K562 (cell line): ENCODE results near the gene C11orf54. TPM values are rescaled to one million over a fixed set of nuclear protein-coding genes. Genes with fewer than 3 reads are reported as not detected.

Source experiments
- ATAC-seq: fragments of 200-7000 bp; cut with Tn5 transposase; 3 replicates; pipeline ENCODE4 v1.9.1; 2020; ENCODE audit warnings: moderate library complexity
- BruUV-seq: library from RNA; stranded (reverse); fragments of 400-500 nt; replicated peaks from 2 replicates; lab custom pipeline; 2021; lab: Mats Ljungman, UMichigan
- CTCF ChIA-PET: fragments of 300-600 bp; formaldehyde crosslinking; extraction: SDS; loops from one replicate; lab custom pipeline; 2021; ENCODE audit warnings: low intra/inter-chr PET ratio; lab: Yijun Ruan, JAX
- POLR2A ChIA-PET: fragments of 300-600, 350-650 bp; sonication (Branson Sonifier 250); formaldehyde crosslinking; extraction: SDS; loops from one replicate; lab custom pipeline; 2021; ENCODE audit warnings: antibody characterized with exemption, inconsistent platforms; lab: Yijun Ruan, JAX
- DNase-seq, 4 experiments: peaks; one replicate each; pipeline versions ENCODE4 v3.0.0 to v3.0.0-alpha.2; 2011 to 2018; ENCODE audit warnings: low spot score in 3 of 4, mixed read lengths in 3 of 4; ENCODE audit errors: extremely low read depth in 1 of 4
- FAIRE-seq: peaks from 2 replicates; lab custom pipeline; 2011; peaks lifted over from hg19 to GRCh38; lab: Jason Lieb, UNC
- H2AFZ ChIP-seq: 2 replicates; pipeline ENCODE4 v1.6.0; 2011; ENCODE audit warnings: low read depth, low read length, control low read depth, inconsistent platforms
- H3K27ac ChIP-seq: fragments of 200-600 bp; 3 replicates; pipeline ENCODE4 v1.8.0; 2011; ENCODE audit warnings: low read depth, mild to moderate bottlenecking, control low read depth, inconsistent platforms, low read length, moderate library complexity, mixed read lengths; ENCODE audit errors: extremely low read depth
- H3K27me3 ChIP-seq, 2 experiments: fragments of 300-600 bp in 1 of 2; 2 replicates in 1 of 2; 3 replicates in 1 of 2; pipeline versions ENCODE4 v1.6.0 to v1.8.0; 2011; ENCODE audit warnings: inconsistent platforms in 2 of 2, low read length in 2 of 2, mild to moderate bottlenecking in 1 of 2, mixed read lengths in 1 of 2, moderate library complexity in 1 of 2; ENCODE audit not compliant: control insufficient read depth in 2 of 2, insufficient read depth in 2 of 2
- H3K36me3 ChIP-seq: fragments of 300-600 bp; 3 replicates; pipeline ENCODE4 v1.8.0; 2011; ENCODE audit warnings: mild to moderate bottlenecking, low read length, inconsistent platforms; ENCODE audit not compliant: control insufficient read depth, insufficient read depth
- H3K4me1 ChIP-seq, 2 experiments: fragments of 200-600 bp in 1 of 2; replicated peaks in 1 of 2; 2 replicates in 1 of 2; 3 replicates in 1 of 2; pipeline versions ENCODE4 v1.5.1 to v1.8.0; 2011; ENCODE audit warnings: inconsistent platforms in 2 of 2, low read length in 2 of 2, mild to moderate bottlenecking in 1 of 2, mixed read lengths in 1 of 2, moderate library complexity in 1 of 2; ENCODE audit not compliant: control insufficient read depth in 2 of 2, insufficient read depth in 2 of 2
- H3K4me2 ChIP-seq: 2 replicates; pipeline ENCODE4 v1.6.1; 2011; ENCODE audit warnings: low read length, control low read depth, inconsistent platforms, mixed read lengths; ENCODE audit not compliant: insufficient read depth
- H3K4me3 ChIP-seq: fragments of 200-600 bp; sonication (generic), shearing (Covaris generic); 2 replicates; pipeline ENCODE4 v1.5.1; 2016; ENCODE audit warnings: control low read depth, inconsistent platforms
- H3K79me2 ChIP-seq: fragments of 200-600 bp; 3 replicates; pipeline ENCODE4 v1.8.0; 2011; ENCODE audit warnings: low read length, inconsistent platforms; ENCODE audit not compliant: control insufficient read depth, insufficient read depth
- H3K9ac ChIP-seq, 2 experiments: 2 replicates each; pipeline versions ENCODE4 v1.6.0 to v1.6.1; 2011; ENCODE audit warnings: low read depth in 2 of 2, low read length in 2 of 2, control low read depth in 1 of 2, inconsistent platforms in 1 of 2, mild to moderate bottlenecking in 1 of 2, mixed read lengths in 1 of 2; ENCODE audit not compliant: insufficient read depth in 1 of 2
- H3K9me1 ChIP-seq: one replicate; pipeline ENCODE4 v1.6.0; 2011; ENCODE audit warnings: inconsistent platforms, mild to moderate bottlenecking, low read length, moderate library complexity; ENCODE audit not compliant: control insufficient read depth, insufficient read depth
- H3K9me3 ChIP-seq: replicated peaks from 2 replicates; pipeline ENCODE4 v1.5.1; 2011; ENCODE audit warnings: low read depth, low read length, inconsistent platforms; ENCODE audit not compliant: control insufficient read depth, insufficient read depth
- H4K20me1 ChIP-seq: replicated peaks from 2 replicates; pipeline ENCODE4 v1.6.1; 2011; ENCODE audit warnings: low read length, inconsistent platforms, mixed read lengths; ENCODE audit not compliant: control insufficient read depth, insufficient read depth
- FOXJ3 ChIP-seq: sonication (generic); formaldehyde crosslinking; IDR thresholded peaks from 2 replicates; pipeline ENCODE4 v1.4.0; 2020; ENCODE audit warnings: mild to moderate bottlenecking, missing genetic modification reagents
- MAFG ChIP-seq: fragments of 450-650 bp; conservative IDR thresholded peaks from 2 replicates; pipeline ENCODE4 v1.6.1; 2016; ENCODE audit warnings: missing genetic modification characterization, missing compliant biosample characterization
- MAFK ChIP-seq: IDR thresholded peaks from 2 replicates; pipeline ENCODE4 v1.6.1; 2011; ENCODE audit warnings: low read length, improper control_type of control experiment
- SMARCE1 ChIP-seq: fragments of 450-650 bp; IDR thresholded peaks from 2 replicates; pipeline ENCODE4 v1.7.1; 2016; ENCODE audit warnings: mild to moderate bottlenecking
- ZNF134 ChIP-seq: fragments of 250-450 bp; sonication (Bioruptor Pico); conservative IDR thresholded peaks from 2 replicates; pipeline ENCODE4 v1.4.0; 2020
- WGBS: fragments of 100-300 bp; shearing (Covaris generic); methylation state at CpG from one replicate; pipeline ENCODE4 v1.1.6; 2016; ENCODE audit warnings: low coverage, mixed read lengths; ENCODE audit not compliant: insufficient coverage; ENCODE audit errors: missing lambda C conversion rate; 5-methylcytosine and 5-hydroxymethylcytosine counted together
- in situ Hi-C: fragments of 300-500 bp; cut with MboI; formaldehyde crosslinking; loops from 4 replicates; pipeline ENCODE4 v1.15.0; 2018; ENCODE audit warnings: inconsistent platforms, mixed read lengths
- intact Hi-C: fragments of 100-400 bp; cut with micrococcal nuclease; formaldehyde crosslinking; loops from 2 replicates; pipeline ENCODE4 v1.14.2; 2022
- polyA plus RNA-seq, 8 experiments: library from polyadenylated mRNA; depleted of rRNA in 4 of 8; stranded (reverse) in 5 of 8; unstranded in 3 of 8; fragments of >200 nt; fragmentation: Nextera tagmentation in 2 of 8; fragmentation: Illumina TruSeq in 1 of 8; extraction: Ambion mirVana in 2 of 8; extraction: Trizol in 1 of 8; gene quantifications; 2 replicates each; pipeline versions ENCODE4 v1.2.1 to v1.2.3, GENCODE V29; 2011 to 2014; ENCODE audit warnings: inconsistent platforms in 1 of 8, missing spikeins in 1 of 8
- total RNA-seq, 7 experiments: library from RNA; depleted of rRNA in 6 of 7; stranded (reverse); fragments of >200 nt in 6 of 7; fragmentation: Illumina TruSeq in 2 of 7; extraction: Trizol in 2 of 7; gene quantifications; 2 replicates each; pipeline versions ENCODE4 v1.2.1 to v1.2.3, GENCODE V29; 2011 to 2021; ENCODE audit warnings: low replicate concordance in 1 of 7
- TF ChIP-seq, protein P1 (sequence below): sonication (generic); formaldehyde crosslinking; IDR thresholded peaks from 2 replicates; pipeline ENCODE4 v1.8.0; 2022; ENCODE audit warnings: mild to moderate bottlenecking, low read depth, missing genetic modification reagents
- TF ChIP-seq, protein P2 (sequence below): sonication (generic); formaldehyde crosslinking; IDR thresholded peaks from 2 replicates; pipeline ENCODE4 v1.8.1; 2023; ENCODE audit warnings: mild to moderate bottlenecking, missing genetic modification reagents

C11orf54 gene
- total and polyA plus RNA-seq, 9 of the 15 experiments (the other 6 are each of a cell fraction or from before 2014, with no cell fraction given) = 13.4 to 33.0 (median 23.1) TPM

DNA sequence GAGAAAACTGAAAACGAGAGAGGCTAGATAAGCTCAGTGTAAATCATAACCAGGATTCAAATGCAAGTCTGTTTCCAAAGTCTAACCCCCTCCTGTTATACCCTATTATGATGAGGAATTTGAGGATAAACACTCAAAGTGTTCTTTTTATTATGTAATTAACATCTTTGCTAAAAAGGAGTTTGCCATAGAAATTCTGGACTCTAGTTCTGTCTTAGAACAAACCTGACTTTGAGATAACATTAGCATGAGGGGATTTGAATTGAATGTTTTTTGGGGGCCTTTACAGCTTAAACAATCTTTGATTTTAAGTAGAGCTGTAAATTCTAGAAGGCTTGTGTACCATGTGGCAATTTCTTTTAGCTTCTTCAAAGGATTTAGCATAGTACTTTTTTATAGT, 9.5 kb downstream of the C11orf54 start:
- ATAC-seq (no peak), DNase-seq (no peak), FAIRE-seq (no peak)
- no TSS peak for BruUV-seq
- POLR2A ChIA-PET = interaction anchor here (1.1 to 2.5 kb wide), 2 partner anchors 9 to 11 kb away, joined by 3 to 9 read pairs; partner anchors contain the start of genes C11orf54 and TAF1D
- Histone ChIP-seq H3K4me1 (no peaks in the 10 kb centered on the region), H3K9ac (no peak overlapping the region), H3K79me2 (no peaks in the 10 kb centered on the region), H3K9me1 (no peaks in the 10 kb centered on the region), H2AFZ (no peak overlapping the region), H3K27ac (no peak overlapping the region), H3K4me3 (no peak overlapping the region), H3K27me3 (no peaks in the 10 kb centered on the region), H4K20me1 (no peaks in the 10 kb centered on the region), H3K36me3 (peaks cover 12% of the 10 kb centered on the region; the same call in 2 of the 3 replicates), H3K9me3 (no peaks in the 10 kb centered on the region), H3K4me2 (no peak overlapping the region)
- WGBS = 21% methylated on average over 1 of the region's 1 CpG
- in situ Hi-C loops (no loop called here), intact Hi-C loops (no loop called here)
- CTCF ChIA-PET = no interaction called here
- no peak for TF ChIP-seq MAFK
- TF ChIP-seq MAFG (tag) = no peak
- TF ChIP-seq, protein P1, sequence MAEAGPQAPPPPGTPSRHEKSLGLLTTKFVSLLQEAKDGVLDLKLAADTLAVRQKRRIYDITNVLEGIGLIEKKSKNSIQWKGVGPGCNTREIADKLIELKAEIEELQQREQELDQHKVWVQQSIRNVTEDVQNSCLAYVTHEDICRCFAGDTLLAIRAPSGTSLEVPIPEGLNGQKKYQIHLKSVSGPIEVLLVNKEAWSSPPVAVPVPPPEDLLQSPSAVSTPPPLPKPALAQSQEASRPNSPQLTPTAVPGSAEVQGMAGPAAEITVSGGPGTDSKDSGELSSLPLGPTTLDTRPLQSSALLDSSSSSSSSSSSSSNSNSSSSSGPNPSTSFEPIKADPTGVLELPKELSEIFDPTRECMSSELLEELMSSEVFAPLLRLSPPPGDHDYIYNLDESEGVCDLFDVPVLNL (CRISPR knock-in tag) = no peak
- TF ChIP-seq ZNF134 (CRISPR knock-in tag) = no peak
- no peak for TF ChIP-seq FOXJ3 (CRISPR knock-in tag)
- TF ChIP-seq, all 486 proteins: peak for 0

DNA sequence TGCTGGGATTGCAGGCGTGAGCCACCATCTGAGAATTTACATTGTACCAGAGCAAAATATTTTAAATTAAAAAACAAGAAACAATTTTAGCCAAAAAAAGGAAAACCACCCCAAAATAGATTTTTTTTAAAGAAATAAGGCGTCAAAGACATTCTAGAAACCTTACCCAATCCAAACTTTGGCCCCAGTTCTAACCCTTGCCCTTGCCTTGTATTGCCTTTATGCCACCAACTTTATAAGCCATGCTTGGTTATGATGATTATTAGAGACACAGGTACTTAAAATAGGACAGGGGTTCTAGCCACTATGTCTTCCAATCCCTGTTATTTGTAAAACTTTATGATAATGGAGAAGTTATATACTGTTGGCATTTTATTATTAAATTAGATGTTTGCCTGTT, 11.8 kb downstream of the C11orf54 start:
- BruUV-seq = no TSS peak
- Histone ChIP-seq H3K4me1 (peaks cover 4 to 6% of the 10 kb centered on the region in 2 experiments; a peak in 4 of 5 replicates), H3K27me3 (no peaks in the 10 kb centered on the region), H2AFZ (no peak overlapping the region), H3K9ac (no peak overlapping the region), H3K9me3 (no peaks in the 10 kb centered on the region), H3K36me3 (peaks cover 16% of the 10 kb centered on the region; the same call in 2 of the 3 replicates), H4K20me1 (no peaks in the 10 kb centered on the region), H3K79me2 (no peaks in the 10 kb centered on the region), H3K27ac (no peak overlapping the region), H3K9me1 (no peaks in the 10 kb centered on the region), H3K4me3 (no peak overlapping the region), H3K4me2 (no peak overlapping the region)
- in situ Hi-C loops = no loop called here
- FAIRE-seq (no peak), DNase-seq (no peak), ATAC-seq (no peak)
- 84% methylated on average over 2 of the region's 2 CpGs for WGBS
- intact Hi-C loops = no loop called here
- ChIA-PET CTCF (no interaction called here), POLR2A (no interaction called here)
- TF ChIP-seq SMARCE1 = no peak
- TF ChIP-seq, protein P2, sequence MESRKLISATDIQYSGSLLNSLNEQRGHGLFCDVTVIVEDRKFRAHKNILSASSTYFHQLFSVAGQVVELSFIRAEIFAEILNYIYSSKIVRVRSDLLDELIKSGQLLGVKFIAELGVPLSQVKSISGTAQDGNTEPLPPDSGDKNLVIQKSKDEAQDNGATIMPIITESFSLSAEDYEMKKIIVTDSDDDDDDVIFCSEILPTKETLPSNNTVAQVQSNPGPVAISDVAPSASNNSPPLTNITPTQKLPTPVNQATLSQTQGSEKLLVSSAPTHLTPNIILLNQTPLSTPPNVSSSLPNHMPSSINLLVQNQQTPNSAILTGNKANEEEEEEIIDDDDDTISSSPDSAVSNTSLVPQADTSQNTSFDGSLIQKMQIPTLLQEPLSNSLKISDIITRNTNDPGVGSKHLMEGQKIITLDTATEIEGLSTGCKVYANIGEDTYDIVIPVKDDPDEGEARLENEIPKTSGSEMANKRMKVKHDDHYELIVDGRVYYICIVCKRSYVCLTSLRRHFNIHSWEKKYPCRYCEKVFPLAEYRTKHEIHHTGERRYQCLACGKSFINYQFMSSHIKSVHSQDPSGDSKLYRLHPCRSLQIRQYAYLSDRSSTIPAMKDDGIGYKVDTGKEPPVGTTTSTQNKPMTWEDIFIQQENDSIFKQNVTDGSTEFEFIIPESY (CRISPR knock-in tag) = no peak
